Lung (tissue), 12 donors: ENCODE data around the gene ADRM1. TPM values are rescaled to one million over a fixed set of nuclear protein-coding genes. Genes with fewer than 3 reads are reported as not detected.

ENCODE experiments used
- ATAC-seq: fragments of 200-7000 bp; cut with Tn5 transposase; one replicate; pipeline ENCODE4 v1.9.1; 2020; ENCODE audit warnings: moderate number of reproducible peaks; ENCODE audit not compliant: insufficient read depth, low FRiP score
- DNase-seq, 3 donors: peaks; one replicate each; pipeline ENCODE4 v3.0.0-alpha.2; 2013 to 2017
- H3K27ac ChIP-seq, 2 donors: one replicate each; pipeline ENCODE4 v1.5.1; 2013; ENCODE audit warnings: mild to moderate bottlenecking in 2 of 2, moderate library complexity in 2 of 2, control low read depth in 1 of 2, inconsistent platforms in 1 of 2, low read depth in 1 of 2, low read length in 1 of 2
- H3K27me3 ChIP-seq, 3 donors: one replicate each; pipeline ENCODE4 v1.5.1; 2013; ENCODE audit warnings: low read length in 2 of 3; ENCODE audit not compliant: control insufficient read depth in 3 of 3, insufficient read depth in 3 of 3
- H3K36me3 ChIP-seq, 4 donors: one replicate each; pipeline ENCODE4 v1.5.1; 2013; ENCODE audit warnings: low read length in 4 of 4, mild to moderate bottlenecking in 1 of 4, moderate library complexity in 1 of 4; ENCODE audit not compliant: control insufficient read depth in 4 of 4, insufficient read depth in 4 of 4
- H3K4me1 ChIP-seq, 5 donors: one replicate each; pipeline ENCODE4 v1.5.1; 2013; ENCODE audit warnings: low read length in 5 of 5, mild to moderate bottlenecking in 2 of 5, moderate library complexity in 1 of 5; ENCODE audit not compliant: control insufficient read depth in 5 of 5, insufficient read depth in 5 of 5
- H3K4me3 ChIP-seq: one replicate; pipeline ENCODE4 v1.5.1; 2013; ENCODE audit warnings: mild to moderate bottlenecking, control low read depth, moderate library complexity
- H3K9ac ChIP-seq, 2 donors: one replicate each; pipeline ENCODE4 v1.5.1; 2013; ENCODE audit warnings: low read length in 2 of 2, control low read depth in 1 of 2; ENCODE audit not compliant: insufficient read depth in 1 of 2
- H3K9me3 ChIP-seq, 4 donors: one replicate each; pipeline ENCODE4 v1.5.1; 2013; ENCODE audit warnings: low read length in 3 of 4, mild to moderate bottlenecking in 1 of 4, moderate library complexity in 1 of 4; ENCODE audit not compliant: control insufficient read depth in 4 of 4, insufficient read depth in 3 of 4
- WGBS, 2 donors: extraction: QIAGEN DNeasy Blood & Tissue Kit; methylation state at CpG; one replicate each; pipeline ENCODE4 v1.1.7; 2013; 5-methylcytosine and 5-hydroxymethylcytosine counted together
- polyA plus RNA-seq, 2 donors: library from polyadenylated mRNA; stranded (reverse); fragments of 200-250 nt; gene quantifications; one replicate each; pipeline ENCODE4 v1.2.1, GENCODE V29; 2013
- total RNA-seq, 2 donors: library from RNA; depleted of rRNA in 1 of 2; stranded (reverse); fragments of >200 nt in 1 of 2; gene quantifications; one replicate each; pipeline ENCODE4 v1.2.1, GENCODE V29; 2014 to 2021
- TF ChIP-seq, protein P1 (sequence below): IDR thresholded peaks from 2 replicates; pipeline ENCODE4 v1.5.1; 2012; ENCODE audit warnings: mild to moderate bottlenecking; ENCODE audit errors: control extremely low read depth, extremely low read depth
- donor health status: control.
- donor health status: control.
- donor health status: Bipolar disorder and iron deficiency.
- donor health status: healthy.
- donor health status: DM: yes; HTN: yes; CAD: no.

Gene ADRM1
- total and polyA plus RNA-seq, 4 donors: 43.1 to 140 (median 106) TPM

- TF ChIP-seq, protein P1, sequence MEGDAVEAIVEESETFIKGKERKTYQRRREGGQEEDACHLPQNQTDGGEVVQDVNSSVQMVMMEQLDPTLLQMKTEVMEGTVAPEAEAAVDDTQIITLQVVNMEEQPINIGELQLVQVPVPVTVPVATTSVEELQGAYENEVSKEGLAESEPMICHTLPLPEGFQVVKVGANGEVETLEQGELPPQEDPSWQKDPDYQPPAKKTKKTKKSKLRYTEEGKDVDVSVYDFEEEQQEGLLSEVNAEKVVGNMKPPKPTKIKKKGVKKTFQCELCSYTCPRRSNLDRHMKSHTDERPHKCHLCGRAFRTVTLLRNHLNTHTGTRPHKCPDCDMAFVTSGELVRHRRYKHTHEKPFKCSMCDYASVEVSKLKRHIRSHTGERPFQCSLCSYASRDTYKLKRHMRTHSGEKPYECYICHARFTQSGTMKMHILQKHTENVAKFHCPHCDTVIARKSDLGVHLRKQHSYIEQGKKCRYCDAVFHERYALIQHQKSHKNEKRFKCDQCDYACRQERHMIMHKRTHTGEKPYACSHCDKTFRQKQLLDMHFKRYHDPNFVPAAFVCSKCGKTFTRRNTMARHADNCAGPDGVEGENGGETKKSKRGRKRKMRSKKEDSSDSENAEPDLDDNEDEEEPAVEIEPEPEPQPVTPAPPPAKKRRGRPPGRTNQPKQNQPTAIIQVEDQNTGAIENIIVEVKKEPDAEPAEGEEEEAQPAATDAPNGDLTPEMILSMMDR: no peak
- no peak for DNase-seq
- no peak for ATAC-seq
- Histone ChIP-seq H3K36me3 (peaks cover 6 to 28% (median 11%) of the 10 kb centered on the region in 4 donors), H3K4me1 (peaks cover 0 to 14% (median 5%) of the 10 kb centered on the region in 5 donors), H3K27me3 (no peaks in the 10 kb centered on the region), H3K27ac (no peak overlapping the region), H3K9ac (no peak overlapping the region), H3K9me3 (no peaks in the 10 kb centered on the region), H3K4me3 (no peak overlapping the region)
- WGBS, 2 donors: 87 to 91% methylated on average over 12 of the region's 12 CpGs
Measured at GRCh38 chr20:62299666-62300236, 3.0 kb upstream of the ADRM1 start.

DNA sequence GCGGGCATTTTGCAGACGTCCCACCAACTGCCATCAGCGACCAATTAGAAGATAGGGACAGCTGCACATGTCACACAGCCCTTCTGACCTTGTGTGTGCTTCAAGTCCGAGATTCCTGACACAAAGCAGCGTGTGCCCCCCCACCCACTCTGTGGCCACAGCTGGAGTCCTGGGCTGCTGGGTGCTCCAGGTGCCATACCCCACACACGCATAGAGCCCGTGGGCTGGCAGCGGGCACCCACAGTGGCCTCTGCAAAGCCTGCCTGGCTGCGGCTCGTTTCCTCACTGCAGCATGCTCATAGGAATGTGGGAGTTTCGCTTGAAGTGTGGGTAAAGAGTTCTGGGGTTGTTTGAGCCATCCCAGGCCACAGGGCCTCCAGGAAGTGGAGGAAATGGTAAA is 2.5 kb upstream of the ADRM1 start:
- Histone ChIP-seq H3K4me1 (peaks cover 0 to 17% (median 8%) of the 10 kb centered on the region in 5 donors), H3K27ac (no peak overlapping the region), H3K27me3 (no peaks in the 10 kb centered on the region), H3K36me3 (peaks cover 7 to 30% (median 13%) of the 10 kb centered on the region in 4 donors), H3K4me3 (no peak overlapping the region), H3K9me3 (no peaks in the 10 kb centered on the region), H3K9ac (no peak overlapping the region)
- TF ChIP-seq, protein P1: no peak
- DNase-seq: no peak
- ATAC-seq: no peak
- 86 to 91% methylated on average over 11 of the region's 11 CpGs for WGBS, 2 donors

DNA sequence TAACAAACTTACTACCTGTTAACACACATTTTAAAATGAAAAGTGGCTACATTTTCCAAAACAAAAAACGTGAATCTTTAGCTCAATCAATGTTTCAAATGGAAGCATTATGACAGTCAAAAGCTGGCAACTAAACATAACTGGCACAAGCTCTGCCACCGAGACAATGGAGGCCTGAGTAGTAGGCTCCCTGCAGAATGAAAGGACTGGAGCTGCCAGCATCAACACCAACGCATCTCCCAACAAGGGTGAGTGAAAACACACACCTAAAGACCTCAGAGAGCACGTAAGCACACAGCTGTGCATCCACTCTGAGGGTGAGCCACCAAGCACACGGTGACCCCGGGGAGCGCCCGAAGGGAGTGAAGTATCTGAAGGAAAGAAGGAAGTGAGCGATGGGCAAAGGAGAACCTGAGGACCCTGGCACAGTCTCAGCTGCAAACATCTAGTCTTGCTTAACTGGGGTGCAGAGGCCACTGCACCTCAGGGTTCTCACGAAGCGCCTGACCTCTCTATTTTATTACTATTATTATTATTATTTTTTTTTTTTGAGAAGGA is 1.6 kb upstream of the ADRM1 start:
- peaks cover 0 to 17% (median 8%) of the 10 kb centered on the region in 5 donors for H3K4me1 ChIP-seq
- H3K4me3 ChIP-seq: no peak overlapping the region
- no peak for DNase-seq
- TF ChIP-seq, protein P1: no peak
- no peak overlapping the region for H3K27ac ChIP-seq
- H3K9me3 ChIP-seq: no peaks in the 10 kb centered on the region
- no peak for ATAC-seq
- H3K27me3 ChIP-seq: no peaks in the 10 kb centered on the region
- H3K9ac ChIP-seq: no peak overlapping the region
- peaks cover 7 to 30% (median 13%) of the 10 kb centered on the region in 4 donors for H3K36me3 ChIP-seq
- 84 to 91% methylated on average over 11 of the region's 11 CpGs for WGBS, 2 donors
